B cell (primary cell): ENCODE measurements around the gene SGPL1. TPM values are rescaled to one million over a fixed set of nuclear protein-coding genes. Genes with fewer than 3 reads are reported as not detected.

Experiments
- ATAC-seq: fragments of 200-7000 bp; cut with Tn5 transposase; one replicate; pipeline ENCODE4 v1.10.0; 2021; ENCODE audit warnings: low read depth, mild to moderate bottlenecking, moderate number of reproducible peaks, moderate library complexity
- CTCF ChIA-PET: fragments of 350-600 bp; sonication (Branson Sonifier 250); formaldehyde crosslinking; loops from one replicate; lab custom pipeline; 2021; ENCODE audit warnings: antibody characterized with exemption, inconsistent platforms; lab: Charles Lee
- POLR2A ChIA-PET: fragments of 350-600 bp; sonication (Branson Sonifier 250); formaldehyde crosslinking; loops from one replicate; lab custom pipeline; 2021; ENCODE audit warnings: antibody characterized with exemption; lab: Charles Lee
- DNase-seq: peaks from one replicate; pipeline ENCODE4 v3.0.0; 2013
- H2AFZ ChIP-seq: 2 replicates; pipeline ENCODE4 v1.6.1; 2012; ENCODE audit warnings: mild to moderate bottlenecking, low read depth, low read length; ENCODE audit not compliant: insufficient read depth, poor library complexity, severe bottlenecking
- H3K27ac ChIP-seq, 2 donors: 1 replicate in 1 of 2; 2 replicates in 1 of 2; pipeline ENCODE4 v1.5.1; 2012 to 2013; ENCODE audit warnings: low read length in 2 of 2, mild to moderate bottlenecking in 2 of 2, moderate library complexity in 1 of 2
- H3K27me3 ChIP-seq, 4 experiments: fragments of 200-600 bp in 1 of 4; sonication (generic) in 1 of 4; replicated peaks in 1 of 4; 1 replicate in 2 of 4; 2 replicates in 2 of 4; pipeline versions ENCODE4 v1.6.1 to v1.7.0; 2013 to 2016; ENCODE audit warnings: low read length in 3 of 4, mild to moderate bottlenecking in 2 of 4, mixed read lengths in 1 of 4, moderate library complexity in 1 of 4; ENCODE audit not compliant: insufficient read depth in 4 of 4, control insufficient read depth in 3 of 4; ENCODE audit errors: control extremely low read depth in 1 of 4
- H3K36me3 ChIP-seq, 2 experiments: replicated peaks in 1 of 2; 1 replicate in 1 of 2; 2 replicates in 1 of 2; pipeline versions ENCODE4 v1.6.1 to v1.7.1; 2013; ENCODE audit warnings: low read length in 1 of 2; ENCODE audit not compliant: insufficient read depth in 2 of 2, control insufficient read depth in 1 of 2; ENCODE audit errors: control extremely low read depth in 1 of 2, extremely low read depth in 1 of 2
- H3K4me1 ChIP-seq, 2 donors: fragments of 200-600 bp in 1 of 2; sonication (generic) in 1 of 2; 1 replicate in 1 of 2; 2 replicates in 1 of 2; pipeline versions ENCODE4 v1.5.1 to v1.6.1; 2013 to 2017; ENCODE audit warnings: low read length in 2 of 2; ENCODE audit not compliant: control insufficient read depth in 2 of 2, insufficient read depth in 2 of 2
- H3K4me2 ChIP-seq: replicated peaks from 2 replicates; pipeline ENCODE3; 2012; ENCODE audit warnings: mild to moderate bottlenecking, low read depth, low read length; ENCODE audit not compliant: poor library complexity, severe bottlenecking
- H3K4me3 ChIP-seq, 5 experiments: fragments of 200-600 bp in 1 of 5; sonication (generic) in 1 of 5; 1 replicate in 3 of 5; 2 replicates in 2 of 5; pipeline versions ENCODE4 v1.5.1 to v1.7.0; 2011 to 2016; ENCODE audit warnings: low read length in 4 of 5, mild to moderate bottlenecking in 4 of 5, low read depth in 2 of 5, control low read depth in 1 of 5, moderate library complexity in 1 of 5; ENCODE audit not compliant: insufficient read depth in 1 of 5; ENCODE audit errors: control extremely low read depth in 1 of 5, extremely low read depth in 1 of 5
- H3K79me2 ChIP-seq: fragments of 200-600 bp; sonication (generic); one replicate; pipeline ENCODE4 v1.6.0; 2016; ENCODE audit warnings: low read length; ENCODE audit not compliant: control insufficient read depth, insufficient read depth
- H3K9ac ChIP-seq: fragments of 200-600 bp; sonication (generic); 2 replicates; pipeline ENCODE4 v1.6.1; 2017; ENCODE audit warnings: mild to moderate bottlenecking, low read length, moderate library complexity
- H3K9me3 ChIP-seq, 3 donors: one replicate each; pipeline versions ENCODE4 v1.6.1 to v1.7.1; 2013; ENCODE audit warnings: low read length in 2 of 3; ENCODE audit not compliant: control insufficient read depth in 2 of 3, insufficient read depth in 1 of 3; ENCODE audit errors: control extremely low read depth in 1 of 3
- H4K20me1 ChIP-seq: 2 replicates; pipeline ENCODE4 v1.6.0; 2012; ENCODE audit warnings: mild to moderate bottlenecking, low read length; ENCODE audit not compliant: insufficient read depth, control insufficient read depth, poor library complexity, severe bottlenecking
- H3K27ac Mint-ChIP-seq: one replicate; pipeline ENCODE4 v1.8.0; 2021; ENCODE audit warnings: mixed read lengths
- H3K27me3 Mint-ChIP-seq: one replicate; pipeline ENCODE4 v1.8.0; 2021; ENCODE audit warnings: mixed read lengths
- H3K4me1 Mint-ChIP-seq: one replicate; pipeline ENCODE4 v1.8.0; 2021; ENCODE audit warnings: mixed read lengths
- H3K4me3 Mint-ChIP-seq: one replicate; pipeline ENCODE4 v1.8.0; 2021; ENCODE audit warnings: mixed read lengths
- H3K9me3 Mint-ChIP-seq: one replicate; pipeline ENCODE4 v1.8.0; 2022; ENCODE audit warnings: mixed read lengths; ENCODE audit not compliant: insufficient read depth
- EZH2 ChIP-seq: IDR thresholded peaks from 2 replicates; pipeline ENCODE4 v1.6.1; 2012; ENCODE audit warnings: borderline replicate concordance, low read depth, mild to moderate bottlenecking, moderate library complexity, low read length; ENCODE audit not compliant: insufficient read depth, poor library complexity, severe bottlenecking
- WGBS: methylation state at CpG from one replicate; pipeline ENCODE4 v1.1.5; 2013; ENCODE audit warnings: missing lambda C conversion rate; ENCODE audit not compliant: insufficient coverage; 5-methylcytosine and 5-hydroxymethylcytosine counted together
- intact Hi-C: fragments of 100-400 bp; cut with micrococcal nuclease; formaldehyde crosslinking; loops from one replicate; pipeline ENCODE4 v1.10.0; 2022
- polyA plus RNA-seq: library from polyadenylated mRNA; depleted of rRNA; stranded (reverse); fragments of >200 nt; gene quantifications from 2 replicates; pipeline ENCODE4 v1.2.3, GENCODE V29; 2012
- total RNA-seq, 2 donors: library from RNA; stranded (reverse); fragments of 120-200 nt in 1 of 2; gene quantifications; 1 replicate in 1 of 2; 2 replicates in 1 of 2; pipeline versions ENCODE4 v1.2.3 to v1.2.4, GENCODE V29; 2013 to 2022
- TF ChIP-seq, protein P1 (sequence below): fragments of 200-600 bp; IDR thresholded peaks from one replicate; pipeline ENCODE4 v1.8.0; 2022; ENCODE audit warnings: antibody characterized with exemption, mild to moderate bottlenecking

The SGPL1 gene
- total and polyA plus RNA-seq, 2 donors (not counting 1 experiment from before 2014, with no cell fraction given): 9.1 to 46.2 TPM

DNA sequence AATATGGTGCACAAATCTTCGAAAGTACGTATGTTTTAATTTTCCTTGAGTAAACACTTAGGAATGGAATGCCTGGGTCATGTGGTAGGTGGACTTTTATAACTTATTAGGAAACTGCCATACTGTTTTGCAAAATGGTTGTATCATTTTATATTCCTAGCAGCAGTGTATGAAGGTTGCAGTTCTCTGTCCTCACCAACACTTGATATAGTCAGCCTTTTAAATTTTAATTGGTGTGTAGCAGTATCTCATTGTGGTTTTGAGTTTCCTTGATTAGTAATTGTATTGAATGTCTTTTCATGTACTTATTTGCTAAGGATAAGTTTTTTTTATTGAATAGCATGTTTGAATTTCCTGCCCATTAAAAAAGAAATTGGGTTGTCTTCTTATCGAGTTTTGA, 73.5 kb downstream of the SGPL1 start:
- Mint-ChIP-seq H3K27ac (peak overlapping the region; percentile 20), H3K9me3 (no peaks in the 10 kb centered on the region), H3K27me3 (peaks cover under 1% of the 10 kb centered on the region), H3K4me1 (peaks cover 5% of the 10 kb centered on the region), H3K4me3 (peak overlapping the region; percentile 87)
- Histone ChIP-seq H3K9ac (no peak overlapping the region), H3K4me2 (no peak overlapping the region), H3K79me2 (no peaks in the 10 kb centered on the region), H3K9me3 (no peaks in the 10 kb centered on the region), H4K20me1 (no peaks in the 10 kb centered on the region), H3K27ac (no peak overlapping the region), H3K4me1 (peaks cover 5 to 11% of the 10 kb centered on the region in 2 donors), H2AFZ (no peak overlapping the region), H3K36me3 (no peaks in the 10 kb centered on the region), H3K4me3 (no peak overlapping the region), H3K27me3 (no peaks in the 10 kb centered on the region)
- 100% methylated on average over 3 of the region's 3 CpGs for WGBS
- DNase-seq (no peak), ATAC-seq (no peak)
- TF ChIP-seq, protein P1, sequence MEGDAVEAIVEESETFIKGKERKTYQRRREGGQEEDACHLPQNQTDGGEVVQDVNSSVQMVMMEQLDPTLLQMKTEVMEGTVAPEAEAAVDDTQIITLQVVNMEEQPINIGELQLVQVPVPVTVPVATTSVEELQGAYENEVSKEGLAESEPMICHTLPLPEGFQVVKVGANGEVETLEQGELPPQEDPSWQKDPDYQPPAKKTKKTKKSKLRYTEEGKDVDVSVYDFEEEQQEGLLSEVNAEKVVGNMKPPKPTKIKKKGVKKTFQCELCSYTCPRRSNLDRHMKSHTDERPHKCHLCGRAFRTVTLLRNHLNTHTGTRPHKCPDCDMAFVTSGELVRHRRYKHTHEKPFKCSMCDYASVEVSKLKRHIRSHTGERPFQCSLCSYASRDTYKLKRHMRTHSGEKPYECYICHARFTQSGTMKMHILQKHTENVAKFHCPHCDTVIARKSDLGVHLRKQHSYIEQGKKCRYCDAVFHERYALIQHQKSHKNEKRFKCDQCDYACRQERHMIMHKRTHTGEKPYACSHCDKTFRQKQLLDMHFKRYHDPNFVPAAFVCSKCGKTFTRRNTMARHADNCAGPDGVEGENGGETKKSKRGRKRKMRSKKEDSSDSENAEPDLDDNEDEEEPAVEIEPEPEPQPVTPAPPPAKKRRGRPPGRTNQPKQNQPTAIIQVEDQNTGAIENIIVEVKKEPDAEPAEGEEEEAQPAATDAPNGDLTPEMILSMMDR: no peak
- no peak for TF ChIP-seq EZH2
- ChIA-PET POLR2A (no interaction called here), CTCF (no interaction called here)
- intact Hi-C loops: loop anchor here (2.0 to 5.0 kb wide), 2 partner anchors 74 to 657 kb away; partner anchors contain the start of genes PPA1 and SGPL1

DNA sequence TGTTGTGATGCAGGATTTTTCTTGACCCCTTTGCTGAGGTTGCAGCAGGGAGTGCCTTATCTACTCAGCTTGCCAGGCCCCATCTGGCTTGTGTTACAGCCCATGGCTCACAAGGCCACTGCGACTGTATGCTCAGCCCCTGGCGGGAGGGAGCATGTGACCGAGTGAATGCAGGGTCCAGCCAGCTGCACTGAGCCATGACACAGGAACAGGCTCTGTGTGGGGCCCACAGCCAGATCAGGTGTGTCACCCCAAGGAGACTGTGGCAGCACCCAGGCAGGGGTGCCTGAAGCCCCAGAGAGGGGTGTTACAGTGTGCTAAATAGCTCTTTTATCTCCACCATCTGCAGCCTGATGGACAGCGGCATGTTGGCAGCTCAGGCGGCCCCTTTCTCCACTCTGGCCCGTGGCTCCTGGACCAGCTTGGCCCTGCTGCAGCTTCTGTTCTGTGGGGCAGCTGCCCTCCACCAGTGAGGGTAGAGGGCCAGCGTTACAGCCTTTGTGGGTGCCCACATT, 75.2 kb downstream of the SGPL1 start:
- Mint-ChIP-seq H3K9me3 (no peaks in the 10 kb centered on the region), H3K4me1 (peaks cover 5% of the 10 kb centered on the region), H3K27ac (no peak overlapping the region), H3K27me3 (peaks cover 13% of the 10 kb centered on the region), H3K4me3 (no peak overlapping the region)
- no peaks in the 10 kb centered on the region for H3K79me2 ChIP-seq
- no peak overlapping the region for H3K27ac ChIP-seq
- 91% methylated on average over 7 of the region's 7 CpGs for WGBS
- no peak for ATAC-seq
- ChIA-PET POLR2A (no interaction called here), CTCF (interaction anchor here (0.6 to 2.0 kb wide), 3 partner anchors 10 to 69 kb away, joined by 3 to 8 read pairs (median 4); no protein-coding TSS in a partner anchor)
- no peak for DNase-seq
- no peaks in the 10 kb centered on the region for H4K20me1 ChIP-seq
- H3K9ac ChIP-seq: no peak overlapping the region
- TF ChIP-seq EZH2: no peak
- TF ChIP-seq, protein P1: no peak
- H3K36me3 ChIP-seq: no peaks in the 10 kb centered on the region
- H3K4me3 ChIP-seq: no peak overlapping the region
- intact Hi-C loops: no loop called here
- peaks cover 5 to 11% of the 10 kb centered on the region in 2 donors for H3K4me1 ChIP-seq
- H2AFZ ChIP-seq: no peak overlapping the region
- H3K27me3 ChIP-seq: no peaks in the 10 kb centered on the region
- H3K4me2 ChIP-seq: no peak overlapping the region
- H3K9me3 ChIP-seq: no peaks in the 10 kb centered on the region
